ENCODE results near the gene C14orf180.

Gene C14orf180

GRCh38 chr14:104588066-104588857, 8.7 kb downstream of the C14orf180 start:
- no peak for DNase-seq (ENCODE audit: low read depth)
- TF ChIP-seq CTCF (conservative IDR thresholded peaks at IDR 0.05; ENCODE audit: control insufficient read depth, insufficient read depth, low read depth, low read length): no peak
- H3K4me3 ChIP-seq (ENCODE audit: control insufficient read depth, low read depth, low read length): no peak overlapping the region

GRCh38 chr14:104589338-104590195, 10.0 kb downstream of the C14orf180 start:
- H3K4me3 ChIP-seq (ENCODE audit: control insufficient read depth, low read depth, low read length): no peak overlapping the region
- DNase-seq (ENCODE audit: low read depth): no peak
- no peak for TF ChIP-seq CTCF (conservative IDR thresholded peaks at IDR 0.05; ENCODE audit: control insufficient read depth, insufficient read depth, low read depth, low read length)

- no peak for DNase-seq (ENCODE audit: low read depth)
- no peak overlapping the region for H3K4me3 ChIP-seq (ENCODE audit: control insufficient read depth, low read depth, low read length)
- no peak for TF ChIP-seq CTCF (conservative IDR thresholded peaks at IDR 0.05; ENCODE audit: control insufficient read depth, insufficient read depth, low read depth, low read length)
Observed at GRCh38 chr14:104590240-104590965, 10.8 kb downstream of the C14orf180 start.

- H3K4me3 ChIP-seq (ENCODE audit: control insufficient read depth, low read depth, low read length): no peak overlapping the region
- no peak for DNase-seq (ENCODE audit: low read depth)
- no peak for TF ChIP-seq CTCF (conservative IDR thresholded peaks at IDR 0.05; ENCODE audit: control insufficient read depth, insufficient read depth, low read depth, low read length)
Observed at GRCh38 chr14:104591031-104591430, 11.5 kb downstream of the C14orf180 start.

- H3K4me3 ChIP-seq (ENCODE audit: control insufficient read depth, low read depth, low read length): no peak overlapping the region
- no peak for DNase-seq (ENCODE audit: low read depth)
- TF ChIP-seq CTCF (conservative IDR thresholded peaks at IDR 0.05; ENCODE audit: control insufficient read depth, insufficient read depth, low read depth, low read length): no peak
Observed at GRCh38 chr14:104591506-104592291, 12.1 kb downstream of the C14orf180 start.

- TF ChIP-seq CTCF (conservative IDR thresholded peaks at IDR 0.05; ENCODE audit: control insufficient read depth, insufficient read depth, low read depth, low read length): no peak
- no peak for DNase-seq (ENCODE audit: low read depth)
- no peak overlapping the region for H3K4me3 ChIP-seq (ENCODE audit: control insufficient read depth, low read depth, low read length)
Observed at GRCh38 chr14:104592292-104592672, 12.7 kb downstream of the C14orf180 start.
